HepG2 (cell line): ENCODE data around the gene DSTN. TPM values are rescaled to one million over a fixed set of nuclear protein-coding genes. Genes with fewer than 3 reads are reported as not detected.
A peak's percentile ranks its signal among the peaks of the same experiment; 100 is the strongest.

ENCODE experiments used
- CENPX ChIP-seq: sonication (generic); formaldehyde crosslinking; IDR thresholded peaks from 2 replicates; pipeline ENCODE4 v1.9.0; 2021; ENCODE audit warnings: mild to moderate bottlenecking, missing genetic modification reagents, moderate library complexity
- FIP1L1 ChIP-seq: fragments of 200-400 bp; formaldehyde crosslinking; IDR thresholded peaks from 2 replicates; pipeline ENCODE4 v1.6.1; 2018; ENCODE audit warnings: low read depth, mild to moderate bottlenecking, low read length, moderate library complexity, borderline replicate concordance; ENCODE audit not compliant: insufficient read depth
- GZF1 ChIP-seq: sonication (generic); formaldehyde crosslinking; IDR thresholded peaks from 2 replicates; pipeline ENCODE4 v1.5.1; 2020; ENCODE audit warnings: mild to moderate bottlenecking, missing genetic modification reagents
- JDP2 ChIP-seq: sonication (generic); formaldehyde crosslinking; IDR thresholded peaks from 2 replicates; pipeline ENCODE4 v1.8.1; 2022; ENCODE audit warnings: missing genetic modification reagents, borderline replicate concordance
- JUN ChIP-seq: sonication (generic); formaldehyde crosslinking; IDR thresholded peaks from 2 replicates; pipeline ENCODE4 v1.4.0; 2020; ENCODE audit warnings: mild to moderate bottlenecking, missing genetic modification reagents
- KAT7 ChIP-seq: IDR thresholded peaks from 2 replicates; pipeline ENCODE4 v1.6.1; 2018; ENCODE audit warnings: borderline replicate concordance, missing compliant biosample characterization
- NR2F6 ChIP-seq, 2 experiments: IDR thresholded peaks; 2 replicates each; pipeline ENCODE4 v1.6.1; 2016; ENCODE audit warnings: antibody characterized with exemption in 1 of 2, mild to moderate bottlenecking in 1 of 2
- SAFB2 ChIP-seq: sonication (generic); formaldehyde crosslinking; IDR thresholded peaks from 2 replicates; pipeline ENCODE4 v1.5.1; 2020; ENCODE audit warnings: missing genetic modification reagents, low read depth, mild to moderate bottlenecking, borderline replicate concordance
- ZNF446 ChIP-seq: sonication (generic); formaldehyde crosslinking; IDR thresholded peaks from 2 replicates; pipeline ENCODE4 v1.5.0; 2020; ENCODE audit warnings: mild to moderate bottlenecking, missing genetic modification reagents
- polyA plus RNA-seq, 8 experiments: library from polyadenylated mRNA; depleted of rRNA in 3 of 8; stranded (reverse) in 7 of 8; unstranded in 1 of 8; fragments of >200 nt; fragmentation: Illumina TruSeq in 4 of 8; extraction: Trizol in 4 of 8; gene quantifications; 2 replicates each; pipeline versions ENCODE4 v1.2.1 to v1.2.3, GENCODE V29; 2011 to 2016; ENCODE audit warnings: low read depth in 4 of 8, missing spikeins in 1 of 8, mixed read lengths in 1 of 8; ENCODE audit not compliant: insufficient read depth in 1 of 8
- total RNA-seq, 5 experiments: library from RNA; depleted of rRNA; stranded (reverse); fragments of >200 nt; fragmentation: Illumina TruSeq; extraction: Trizol; gene quantifications; 2 replicates each; pipeline ENCODE4 v1.2.3, GENCODE V29; 2016; ENCODE audit warnings: low read depth in 1 of 5
- TF ChIP-seq, protein P1 (sequence below), 2 experiments: sonication (generic) in 1 of 2; formaldehyde crosslinking in 1 of 2; IDR thresholded peaks; 2 replicates each; pipeline versions ENCODE4 v1.6.1 to v1.9.0; 2014 to 2022; ENCODE audit warnings: antibody characterized with exemption in 1 of 2, borderline replicate concordance in 1 of 2, inconsistent platforms in 1 of 2, low read depth in 1 of 2, missing genetic modification reagents in 1 of 2
- TF ChIP-seq, protein P2 (sequence below): sonication (generic); formaldehyde crosslinking; IDR thresholded peaks from 2 replicates; pipeline ENCODE4 v1.4.0; 2020; ENCODE audit warnings: missing genetic modification reagents, borderline replicate concordance
- TF ChIP-seq, protein P3 (sequence below): sonication (generic); formaldehyde crosslinking; IDR thresholded peaks from 2 replicates; pipeline ENCODE4 v1.4.0; 2020; ENCODE audit warnings: missing genetic modification reagents, borderline replicate concordance

The DSTN gene
- total and polyA plus RNA-seq, 2 of the 13 experiments (the other 11 are each of a cell fraction or from before 2014, with no cell fraction given) = 27.6 to 106 TPM

DNA sequence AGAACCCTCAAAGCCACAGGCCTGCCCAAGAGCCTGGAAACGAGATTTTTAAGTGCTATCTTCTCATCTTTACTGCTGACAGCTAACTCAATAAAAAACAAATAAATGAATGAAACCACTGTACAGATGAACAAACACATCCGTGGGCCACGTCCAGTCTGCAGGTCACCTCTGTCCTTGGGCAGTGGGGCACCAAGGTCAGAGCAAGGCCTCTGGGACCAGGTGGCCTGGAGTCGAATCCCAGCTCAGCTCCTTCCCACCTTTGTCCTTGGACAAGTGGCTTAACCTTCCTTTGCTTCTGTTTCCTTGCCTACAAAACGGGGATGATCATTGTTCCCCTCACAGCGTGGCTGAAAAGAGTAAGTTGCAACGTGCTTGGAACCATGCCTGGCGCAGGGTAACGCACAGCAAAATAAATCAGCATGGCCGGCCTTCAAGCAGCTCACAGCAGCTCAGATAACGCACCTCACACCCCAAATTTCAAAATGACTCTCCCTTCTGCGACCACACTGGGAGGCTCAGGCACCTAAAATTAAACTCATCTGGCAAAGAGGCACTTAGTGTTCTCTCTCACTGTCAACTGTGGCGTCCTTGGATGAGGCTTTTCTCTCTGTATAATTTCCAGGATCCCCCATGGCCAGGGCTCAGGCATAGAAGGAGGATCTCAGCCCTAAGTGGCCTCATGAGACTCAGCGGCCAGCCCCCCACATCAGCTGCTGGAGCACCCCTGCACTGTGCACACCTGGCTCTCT lies 76.5 kb downstream of the DSTN start (continued):
- TF ChIP-seq, protein P1, sequence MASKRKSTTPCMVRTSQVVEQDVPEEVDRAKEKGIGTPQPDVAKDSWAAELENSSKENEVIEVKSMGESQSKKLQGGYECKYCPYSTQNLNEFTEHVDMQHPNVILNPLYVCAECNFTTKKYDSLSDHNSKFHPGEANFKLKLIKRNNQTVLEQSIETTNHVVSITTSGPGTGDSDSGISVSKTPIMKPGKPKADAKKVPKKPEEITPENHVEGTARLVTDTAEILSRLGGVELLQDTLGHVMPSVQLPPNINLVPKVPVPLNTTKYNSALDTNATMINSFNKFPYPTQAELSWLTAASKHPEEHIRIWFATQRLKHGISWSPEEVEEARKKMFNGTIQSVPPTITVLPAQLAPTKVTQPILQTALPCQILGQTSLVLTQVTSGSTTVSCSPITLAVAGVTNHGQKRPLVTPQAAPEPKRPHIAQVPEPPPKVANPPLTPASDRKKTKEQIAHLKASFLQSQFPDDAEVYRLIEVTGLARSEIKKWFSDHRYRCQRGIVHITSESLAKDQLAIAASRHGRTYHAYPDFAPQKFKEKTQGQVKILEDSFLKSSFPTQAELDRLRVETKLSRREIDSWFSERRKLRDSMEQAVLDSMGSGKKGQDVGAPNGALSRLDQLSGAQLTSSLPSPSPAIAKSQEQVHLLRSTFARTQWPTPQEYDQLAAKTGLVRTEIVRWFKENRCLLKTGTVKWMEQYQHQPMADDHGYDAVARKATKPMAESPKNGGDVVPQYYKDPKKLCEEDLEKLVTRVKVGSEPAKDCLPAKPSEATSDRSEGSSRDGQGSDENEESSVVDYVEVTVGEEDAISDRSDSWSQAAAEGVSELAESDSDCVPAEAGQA (IDR thresholded peaks at IDR 0.05; ENCODE audit: low read depth) = no peak
- TF ChIP-seq, protein P1 (CRISPR knock-in tag; IDR thresholded peaks at IDR 0.05; ENCODE audit: borderline replicate concordance) = no peak
- TF ChIP-seq, protein P2, sequence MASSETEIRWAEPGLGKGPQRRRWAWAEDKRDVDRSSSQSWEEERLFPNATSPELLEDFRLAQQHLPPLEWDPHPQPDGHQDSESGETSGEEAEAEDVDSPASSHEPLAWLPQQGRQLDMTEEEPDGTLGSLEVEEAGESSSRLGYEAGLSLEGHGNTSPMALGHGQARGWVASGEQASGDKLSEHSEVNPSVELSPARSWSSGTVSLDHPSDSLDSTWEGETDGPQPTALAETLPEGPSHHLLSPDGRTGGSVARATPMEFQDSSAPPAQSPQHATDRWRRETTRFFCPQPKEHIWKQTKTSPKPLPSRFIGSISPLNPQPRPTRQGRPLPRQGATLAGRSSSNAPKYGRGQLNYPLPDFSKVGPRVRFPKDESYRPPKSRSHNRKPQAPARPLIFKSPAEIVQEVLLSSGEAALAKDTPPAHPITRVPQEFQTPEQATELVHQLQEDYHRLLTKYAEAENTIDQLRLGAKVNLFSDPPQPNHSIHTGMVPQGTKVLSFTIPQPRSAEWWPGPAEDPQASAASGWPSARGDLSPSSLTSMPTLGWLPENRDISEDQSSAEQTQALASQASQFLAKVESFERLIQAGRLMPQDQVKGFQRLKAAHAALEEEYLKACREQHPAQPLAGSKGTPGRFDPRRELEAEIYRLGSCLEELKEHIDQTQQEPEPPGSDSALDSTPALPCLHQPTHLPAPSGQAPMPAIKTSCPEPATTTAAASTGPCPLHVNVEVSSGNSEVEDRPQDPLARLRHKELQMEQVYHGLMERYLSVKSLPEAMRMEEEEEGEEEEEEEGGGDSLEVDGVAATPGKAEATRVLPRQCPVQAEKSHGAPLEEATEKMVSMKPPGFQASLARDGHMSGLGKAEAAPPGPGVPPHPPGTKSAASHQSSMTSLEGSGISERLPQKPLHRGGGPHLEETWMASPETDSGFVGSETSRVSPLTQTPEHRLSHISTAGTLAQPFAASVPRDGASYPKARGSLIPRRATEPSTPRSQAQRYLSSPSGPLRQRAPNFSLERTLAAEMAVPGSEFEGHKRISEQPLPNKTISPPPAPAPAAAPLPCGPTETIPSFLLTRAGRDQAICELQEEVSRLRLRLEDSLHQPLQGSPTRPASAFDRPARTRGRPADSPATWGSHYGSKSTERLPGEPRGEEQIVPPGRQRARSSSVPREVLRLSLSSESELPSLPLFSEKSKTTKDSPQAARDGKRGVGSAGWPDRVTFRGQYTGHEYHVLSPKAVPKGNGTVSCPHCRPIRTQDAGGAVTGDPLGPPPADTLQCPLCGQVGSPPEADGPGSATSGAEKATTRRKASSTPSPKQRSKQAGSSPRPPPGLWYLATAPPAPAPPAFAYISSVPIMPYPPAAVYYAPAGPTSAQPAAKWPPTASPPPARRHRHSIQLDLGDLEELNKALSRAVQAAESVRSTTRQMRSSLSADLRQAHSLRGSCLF (CRISPR knock-in tag) = no peak
- no peak for TF ChIP-seq FIP1L1
- no peak for TF ChIP-seq CENPX
- TF ChIP-seq KAT7 (CRISPR knock-in tag) = no peak
- no peak for TF ChIP-seq ZNF446
- no peak for TF ChIP-seq JDP2 (CRISPR knock-in tag)
- TF ChIP-seq NR2F6 (IDR thresholded peaks at IDR 0.05) = no peak
- TF ChIP-seq NR2F6 (CRISPR knock-in tag; IDR thresholded peaks at IDR 0.05) = peak; percentile 71; the same call in 1 of the 2 replicates
- peak; percentile 55; the same call in 1 of the 2 replicates for TF ChIP-seq SAFB2
- no peak for TF ChIP-seq GZF1 (CRISPR knock-in tag)
- TF ChIP-seq, protein P3, sequence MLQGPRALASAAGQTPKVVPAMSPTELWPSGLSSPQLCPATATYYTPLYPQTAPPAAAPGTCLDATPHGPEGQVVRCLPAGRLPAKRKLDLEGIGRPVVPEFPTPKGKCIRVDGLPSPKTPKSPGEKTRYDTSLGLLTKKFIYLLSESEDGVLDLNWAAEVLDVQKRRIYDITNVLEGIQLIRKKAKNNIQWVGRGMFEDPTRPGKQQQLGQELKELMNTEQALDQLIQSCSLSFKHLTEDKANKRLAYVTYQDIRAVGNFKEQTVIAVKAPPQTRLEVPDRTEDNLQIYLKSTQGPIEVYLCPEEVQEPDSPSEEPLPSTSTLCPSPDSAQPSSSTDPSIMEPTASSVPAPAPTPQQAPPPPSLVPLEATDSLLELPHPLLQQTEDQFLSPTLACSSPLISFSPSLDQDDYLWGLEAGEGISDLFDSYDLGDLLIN (CRISPR knock-in tag) = no peak
- TF ChIP-seq JUN (CRISPR knock-in tag) = no peak
